Psoas muscle (tissue), 8 donors: ENCODE results near the gene ERC2. TPM values are rescaled to one million over a fixed set of nuclear protein-coding genes. Genes with fewer than 3 reads are reported as not detected.

Source experiments
- ATAC-seq, 4 donors: fragments of 200-7000 bp; cut with Tn5 transposase; one replicate each; pipeline ENCODE4 v1.9.1; 2020; ENCODE audit warnings: moderate library complexity in 3 of 4, mild to moderate bottlenecking in 2 of 4
- DNase-seq, 2 donors: peaks; one replicate each; pipeline ENCODE4 v3.0.0-alpha.2; 2020
- H3K27ac ChIP-seq: fragments of 200-600 bp; one replicate; pipeline ENCODE4 v1.8.0; 2022
- H3K27me3 ChIP-seq, 3 donors: fragments of 200-600 bp in 1 of 3; one replicate each; pipeline versions ENCODE4 v1.6.1 to v1.8.0; 2013 to 2022; ENCODE audit warnings: low read length in 2 of 3, mild to moderate bottlenecking in 2 of 3, moderate library complexity in 1 of 3; ENCODE audit not compliant: insufficient read depth in 3 of 3
- H3K36me3 ChIP-seq, 2 donors: fragments of 200-600 bp in 1 of 2; one replicate each; pipeline versions ENCODE4 v1.6.1 to v1.8.0; 2013 to 2022; ENCODE audit warnings: low read depth in 1 of 2, mild to moderate bottlenecking in 1 of 2, moderate library complexity in 1 of 2; ENCODE audit not compliant: insufficient read depth in 1 of 2
- H3K4me1 ChIP-seq: fragments of 200-600 bp; one replicate; pipeline ENCODE4 v1.8.0; 2022
- H3K4me3 ChIP-seq: fragments of 200-600 bp; one replicate; pipeline ENCODE4 v1.8.0; 2022; ENCODE audit warnings: mild to moderate bottlenecking
- H3K9me3 ChIP-seq: fragments of 200-600 bp; one replicate; pipeline ENCODE4 v1.8.0; 2022
- WGBS, 3 donors: extraction: QIAGEN DNeasy Blood & Tissue Kit; methylation state at CpG; one replicate each; pipeline versions ENCODE4 v1.1.6 to v1.1.7; 2013; 5-methylcytosine and 5-hydroxymethylcytosine counted together
- intact Hi-C, 2 donors: fragments of 100-400 bp; cut with DNase I; formaldehyde crosslinking; loops; one replicate each; pipeline versions ENCODE4 v1.11.0 to v1.14.2; 2022
- polyA plus RNA-seq, 3 donors: library from polyadenylated mRNA; stranded (reverse); fragments of 200-250 nt; gene quantifications; one replicate each; pipeline ENCODE4 v1.2.3, GENCODE V29; 2013
- total RNA-seq, 4 donors: library from RNA; stranded (reverse); fragmentation: NEBNext Ultra II Directional in 2 of 4; extraction: Animal tissue kit (Norgen Biotek cat#: 25700) in 2 of 4; gene quantifications; one replicate each; pipeline versions ENCODE4 v1.2.1 to v1.2.4, GENCODE V29; 2021 to 2023
- TF ChIP-seq, protein P1 (sequence below): fragments of 200-600 bp; IDR thresholded peaks from one replicate; pipeline ENCODE4 v1.8.0; 2022; ENCODE audit warnings: antibody characterized with exemption
- donor health status: healthy with polysubstance abuse.
- donor health status: DM: no; HTN: no; CAD: no; lungs with moderate emphysema.
- donor health status: Bipolar disorder and iron deficiency.
- donor health status: healthy.
- donor health status: DM: yes; HTN: yes; CAD: no.
- donor health status: DM: no; HTN: no; CAD: no.
- donor health status: DM: no; HTN: no; CAD: no.
- donor health status: DM: yes; HTN: yes; CAD: no.

Gene ERC2
- total and polyA plus RNA-seq, 7 donors = 0.04 to 0.15 TPM; not detected in 5

DNA sequence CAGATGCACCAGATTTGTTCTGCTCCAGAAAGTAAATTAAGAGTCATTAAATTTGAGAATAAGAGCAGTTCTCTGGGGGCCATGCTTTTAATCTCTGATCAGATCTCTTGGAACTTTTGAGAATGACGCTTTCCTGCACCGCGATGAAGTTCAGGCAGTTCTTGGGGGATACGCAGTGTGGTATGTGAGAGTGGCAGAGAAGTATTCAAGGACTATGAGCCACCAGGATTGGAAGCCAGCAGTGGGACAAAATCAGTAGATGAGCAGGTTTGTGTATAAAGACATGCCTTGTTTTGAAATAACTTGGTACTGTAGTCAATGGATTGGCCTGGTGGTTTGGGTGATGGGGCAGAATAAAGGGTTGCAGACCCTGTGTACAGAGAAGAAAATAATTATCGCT, 483.6 kb downstream of the ERC2 start:
- 64 to 73% (median 68%) methylated on average over 5 of the region's 5 CpGs for WGBS, 3 donors
- peaks cover 0 to 2% (median 0%) of the 10 kb centered on the region in 3 donors for H3K27me3 ChIP-seq
- no peak for ATAC-seq
- intact Hi-C loops = no loop called here
- TF ChIP-seq, protein P1, sequence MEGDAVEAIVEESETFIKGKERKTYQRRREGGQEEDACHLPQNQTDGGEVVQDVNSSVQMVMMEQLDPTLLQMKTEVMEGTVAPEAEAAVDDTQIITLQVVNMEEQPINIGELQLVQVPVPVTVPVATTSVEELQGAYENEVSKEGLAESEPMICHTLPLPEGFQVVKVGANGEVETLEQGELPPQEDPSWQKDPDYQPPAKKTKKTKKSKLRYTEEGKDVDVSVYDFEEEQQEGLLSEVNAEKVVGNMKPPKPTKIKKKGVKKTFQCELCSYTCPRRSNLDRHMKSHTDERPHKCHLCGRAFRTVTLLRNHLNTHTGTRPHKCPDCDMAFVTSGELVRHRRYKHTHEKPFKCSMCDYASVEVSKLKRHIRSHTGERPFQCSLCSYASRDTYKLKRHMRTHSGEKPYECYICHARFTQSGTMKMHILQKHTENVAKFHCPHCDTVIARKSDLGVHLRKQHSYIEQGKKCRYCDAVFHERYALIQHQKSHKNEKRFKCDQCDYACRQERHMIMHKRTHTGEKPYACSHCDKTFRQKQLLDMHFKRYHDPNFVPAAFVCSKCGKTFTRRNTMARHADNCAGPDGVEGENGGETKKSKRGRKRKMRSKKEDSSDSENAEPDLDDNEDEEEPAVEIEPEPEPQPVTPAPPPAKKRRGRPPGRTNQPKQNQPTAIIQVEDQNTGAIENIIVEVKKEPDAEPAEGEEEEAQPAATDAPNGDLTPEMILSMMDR = no peak
- no peaks in the 10 kb centered on the region for H3K4me1 ChIP-seq
- H3K4me3 ChIP-seq = no peak overlapping the region
- DNase-seq = no peak
- H3K9me3 ChIP-seq = no peaks in the 10 kb centered on the region
- no peak overlapping the region for H3K27ac ChIP-seq
- H3K36me3 ChIP-seq = no peaks in the 10 kb centered on the region

DNA sequence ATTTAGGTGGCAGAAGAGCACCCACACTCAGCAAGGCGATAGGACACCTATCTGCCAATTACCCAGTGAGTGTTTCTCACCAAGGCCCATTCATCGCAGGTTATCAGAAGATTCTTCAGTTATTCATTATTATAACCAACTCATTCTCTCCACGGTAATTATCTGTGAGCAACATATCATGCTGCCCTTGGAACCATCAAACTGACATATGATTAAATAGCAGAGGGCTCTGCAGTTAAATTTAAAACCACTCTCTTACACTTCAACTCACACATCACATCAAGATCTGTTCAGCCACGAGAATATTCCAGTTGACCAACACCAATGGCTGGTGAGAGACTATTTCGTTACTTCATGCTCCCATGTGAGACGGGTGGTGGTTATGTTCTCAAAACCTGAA, 489.3 kb downstream of the ERC2 start:
- TF ChIP-seq, protein P1 = no peak
- WGBS, 3 donors = 88 to 93% (median 92%) methylated on average over 6 of the region's 6 CpGs
- intact Hi-C loops = no loop called here
- Histone ChIP-seq H3K27ac (no peak overlapping the region), H3K36me3 (no peaks in the 10 kb centered on the region), H3K4me3 (no peak overlapping the region), H3K27me3 (no peaks in the 10 kb centered on the region), H3K9me3 (no peaks in the 10 kb centered on the region), H3K4me1 (no peaks in the 10 kb centered on the region)
- DNase-seq (no peak), ATAC-seq (no peak)

DNA sequence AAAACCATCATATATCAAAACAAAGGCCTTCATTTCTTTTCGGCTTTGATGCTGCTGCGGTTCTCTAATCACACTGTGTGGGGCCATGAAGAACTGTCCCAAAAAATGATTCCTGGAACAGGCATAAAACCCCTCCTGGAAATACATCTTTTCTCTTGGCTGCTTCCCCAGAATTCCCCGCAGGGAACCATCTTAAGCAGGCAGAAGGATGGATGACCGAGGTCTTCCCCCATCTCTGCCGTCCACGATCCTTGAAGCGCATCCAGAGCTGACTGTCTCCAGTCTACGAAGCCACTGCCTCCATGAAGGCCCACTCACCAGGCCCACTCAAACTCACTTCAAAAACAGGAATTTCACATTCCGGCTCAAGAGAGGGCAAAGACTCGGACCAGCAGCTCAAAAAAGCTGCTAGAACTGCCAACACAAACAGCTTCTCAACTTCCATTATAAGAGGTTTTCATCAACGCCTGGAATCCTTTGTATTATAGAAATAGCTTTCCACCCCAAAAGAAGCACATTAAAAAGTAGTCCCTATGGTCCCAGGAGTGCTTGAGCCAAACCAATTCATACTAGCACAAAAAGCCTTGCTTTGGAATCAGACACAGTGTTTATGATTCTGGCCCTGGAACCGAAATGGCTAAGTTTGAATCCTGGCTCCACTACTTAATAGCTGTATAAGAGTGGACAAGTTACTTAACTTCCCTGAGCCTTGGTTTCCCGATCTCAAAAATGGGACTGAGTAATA, 493.7 kb downstream of the ERC2 start:
- Histone ChIP-seq H3K27ac (no peak overlapping the region), H3K27me3 (no peaks in the 10 kb centered on the region), H3K4me3 (no peak overlapping the region), H3K36me3 (no peaks in the 10 kb centered on the region), H3K4me1 (no peaks in the 10 kb centered on the region), H3K9me3 (no peaks in the 10 kb centered on the region)
- ATAC-seq (no peak), DNase-seq (no peak)
- TF ChIP-seq, protein P1 = no peak
- intact Hi-C loops = no loop called here
- 76 to 82% (median 79%) methylated on average over 13 of the region's 13 CpGs for WGBS, 3 donors

DNA sequence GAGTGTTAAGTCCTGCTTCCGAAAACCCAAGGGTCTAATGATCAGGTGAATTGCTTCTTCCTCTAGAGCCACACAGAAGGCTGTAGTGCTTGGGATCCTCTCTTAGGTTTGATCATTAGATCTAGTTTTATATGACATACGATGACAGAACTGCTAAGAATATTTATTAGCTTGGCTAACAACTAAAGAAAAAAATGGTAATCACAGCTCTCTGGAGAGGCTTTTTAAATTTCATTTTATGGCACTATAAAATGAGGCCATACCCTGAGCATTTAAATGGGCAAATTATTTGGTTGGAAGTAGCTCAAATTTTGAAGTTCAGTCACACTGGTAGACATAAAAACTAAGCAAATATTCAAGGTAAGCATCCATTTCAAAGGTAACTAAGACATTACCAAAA, 498.6 kb downstream of the ERC2 start:
- DNase-seq = no peak
- H3K4me3 ChIP-seq = no peak overlapping the region
- H3K27me3 ChIP-seq = no peaks in the 10 kb centered on the region
- H3K9me3 ChIP-seq = no peaks in the 10 kb centered on the region
- ATAC-seq = no peak
- no peak overlapping the region for H3K27ac ChIP-seq
- 76 to 86% (median 83%) methylated on average over 2 of the region's 2 CpGs for WGBS, 3 donors
- intact Hi-C loops = no loop called here
- H3K36me3 ChIP-seq = no peaks in the 10 kb centered on the region
- no peaks in the 10 kb centered on the region for H3K4me1 ChIP-seq
- TF ChIP-seq, protein P1 = no peak

DNA sequence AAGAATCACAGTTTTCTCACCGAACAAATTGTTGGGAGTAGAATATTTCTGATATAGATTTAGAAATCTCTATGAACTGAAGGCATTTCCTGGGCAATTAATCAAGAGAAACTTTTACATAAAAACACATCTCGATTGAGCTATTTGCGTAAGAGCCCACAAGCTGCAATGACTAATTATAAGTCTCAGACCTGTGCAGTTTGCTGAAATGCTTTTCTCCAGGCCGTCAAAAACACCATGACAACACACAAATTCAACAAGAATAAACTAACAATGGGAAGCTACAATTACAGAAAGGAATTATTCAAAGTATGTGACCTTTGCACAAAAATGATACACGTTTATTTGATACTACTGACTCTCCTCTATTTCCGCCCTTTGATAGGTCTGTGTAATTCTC, 499.9 kb downstream of the ERC2 start:
- no peaks in the 10 kb centered on the region for H3K9me3 ChIP-seq
- H3K27ac ChIP-seq = no peak overlapping the region
- H3K27me3 ChIP-seq = no peaks in the 10 kb centered on the region
- TF ChIP-seq, protein P1 = no peak
- no peak overlapping the region for H3K4me3 ChIP-seq
- H3K36me3 ChIP-seq = no peaks in the 10 kb centered on the region
- DNase-seq = no peak
- ATAC-seq = no peak
- WGBS, 3 donors = 72 to 80% (median 73%) methylated on average over 6 of the region's 6 CpGs
- intact Hi-C loops = no loop called here
- no peaks in the 10 kb centered on the region for H3K4me1 ChIP-seq
